Measurements from ENCODE around the gene MOB1B.
"Not testable (repeated sequence)": the region's sequence is repeated elsewhere in the genome, so short reads cannot be mapped to it uniquely, and the experiment has no call there.

The MOB1B gene

DNA sequence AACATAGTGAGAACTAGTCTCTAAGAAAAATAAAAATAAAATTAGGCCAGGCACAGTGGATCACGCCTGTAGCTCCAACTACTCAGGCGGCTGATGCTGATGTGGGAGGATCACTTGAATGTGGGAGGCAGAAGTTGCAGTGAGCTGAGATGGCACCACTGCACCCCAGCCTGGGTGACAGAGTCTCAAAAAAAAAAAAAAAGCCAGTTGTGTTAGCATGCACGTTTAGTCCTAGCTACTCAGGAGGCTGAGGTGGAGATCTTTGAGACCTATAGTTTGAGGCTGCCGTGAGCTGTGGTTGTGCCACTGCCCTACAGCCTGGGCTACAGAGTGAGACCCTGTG, 93.8 kb downstream of the MOB1B start:
- Histone ChIP-seq H3K27me3 (ENCODE audit: low read length) (no peaks in the 10 kb centered on the region), H3K27ac (ENCODE audit: low read depth, low read length) (peak overlapping the region; percentile 94), H3F3A (ENCODE audit: insufficient read depth) (peaks cover 37% of the 10 kb centered on the region), H2AFZ (ENCODE audit: low read depth, low read length, severe bottlenecking) (no peak overlapping the region), H4K20me1 (ENCODE audit: low read depth, low read length) (no peaks in the 10 kb centered on the region), H3K4me3 (ENCODE audit: insufficient read depth, low read length, poor library complexity, severe bottlenecking) (peak overlapping the region; percentile 91), H3K9ac (ENCODE audit: low read length) (peak overlapping the region; percentile 86), H3K9me3 (ENCODE audit: insufficient read depth, low read length) (no peaks in the 10 kb centered on the region), H3K4me2 (ENCODE audit: low read depth, low read length, poor library complexity, severe bottlenecking) (peak overlapping the region; percentile 94), H3K79me2 (ENCODE audit: insufficient read depth, low read length) (peaks cover 68% of the 10 kb centered on the region), H3K36me3 (ENCODE audit: low read length) (peaks cover 18% of the 10 kb centered on the region), H3K9me2 (replicated peaks; ENCODE audit: insufficient read depth, low read length) (no peaks in the 10 kb centered on the region)
- no peak for TF ChIP-seq EZH2phosphoT487 (conservative IDR thresholded peaks at IDR 0.05; ENCODE audit: low read length)
- TF ChIP-seq, protein P1, sequence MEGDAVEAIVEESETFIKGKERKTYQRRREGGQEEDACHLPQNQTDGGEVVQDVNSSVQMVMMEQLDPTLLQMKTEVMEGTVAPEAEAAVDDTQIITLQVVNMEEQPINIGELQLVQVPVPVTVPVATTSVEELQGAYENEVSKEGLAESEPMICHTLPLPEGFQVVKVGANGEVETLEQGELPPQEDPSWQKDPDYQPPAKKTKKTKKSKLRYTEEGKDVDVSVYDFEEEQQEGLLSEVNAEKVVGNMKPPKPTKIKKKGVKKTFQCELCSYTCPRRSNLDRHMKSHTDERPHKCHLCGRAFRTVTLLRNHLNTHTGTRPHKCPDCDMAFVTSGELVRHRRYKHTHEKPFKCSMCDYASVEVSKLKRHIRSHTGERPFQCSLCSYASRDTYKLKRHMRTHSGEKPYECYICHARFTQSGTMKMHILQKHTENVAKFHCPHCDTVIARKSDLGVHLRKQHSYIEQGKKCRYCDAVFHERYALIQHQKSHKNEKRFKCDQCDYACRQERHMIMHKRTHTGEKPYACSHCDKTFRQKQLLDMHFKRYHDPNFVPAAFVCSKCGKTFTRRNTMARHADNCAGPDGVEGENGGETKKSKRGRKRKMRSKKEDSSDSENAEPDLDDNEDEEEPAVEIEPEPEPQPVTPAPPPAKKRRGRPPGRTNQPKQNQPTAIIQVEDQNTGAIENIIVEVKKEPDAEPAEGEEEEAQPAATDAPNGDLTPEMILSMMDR (IDR thresholded peaks at IDR 0.05; ENCODE audit: insufficient read depth, low read length, poor library complexity, severe bottlenecking): no peak

GRCh38 chr4:70997036-70997435, 94.9 kb downstream of the MOB1B start:
- Histone ChIP-seq H3K9me2 (replicated peaks; ENCODE audit: insufficient read depth, low read length) (no peaks in the 10 kb centered on the region), H3K36me3 (ENCODE audit: low read length) (peaks cover 18% of the 10 kb centered on the region), H2AFZ (ENCODE audit: low read depth, low read length, severe bottlenecking) (no peak overlapping the region), H3K79me2 (ENCODE audit: insufficient read depth, low read length) (peaks cover 79% of the 10 kb centered on the region), H3K4me2 (ENCODE audit: low read depth, low read length, poor library complexity, severe bottlenecking) (peak overlapping the region; percentile 94), H3K27ac (ENCODE audit: low read depth, low read length) (peak overlapping the region; percentile 94; the same call in 1 of the 2 replicates), H3K27me3 (ENCODE audit: low read length) (no peaks in the 10 kb centered on the region), H4K20me1 (ENCODE audit: low read depth, low read length) (no peaks in the 10 kb centered on the region), H3K9ac (ENCODE audit: low read length) (peak overlapping the region; percentile 86), H3F3A (ENCODE audit: insufficient read depth) (peaks cover 30% of the 10 kb centered on the region), H3K9me3 (ENCODE audit: insufficient read depth, low read length) (no peaks in the 10 kb centered on the region), H3K4me3 (ENCODE audit: insufficient read depth, low read length, poor library complexity, severe bottlenecking) (peak overlapping the region; percentile 91)
- TF ChIP-seq, protein P1 (IDR thresholded peaks at IDR 0.05; ENCODE audit: insufficient read depth, low read length, poor library complexity, severe bottlenecking): no peak
- TF ChIP-seq EZH2phosphoT487 (conservative IDR thresholded peaks at IDR 0.05; ENCODE audit: low read length): no peak

- H3K4me2 ChIP-seq (ENCODE audit: low read depth, low read length, poor library complexity, severe bottlenecking): peak overlapping the region; percentile 94
- peaks cover 84% of the 10 kb centered on the region for H3K79me2 ChIP-seq (ENCODE audit: insufficient read depth, low read length)
- peak overlapping the region; percentile 94; the same call in 1 of the 2 replicates for H3K27ac ChIP-seq (ENCODE audit: low read depth, low read length)
- H3K36me3 ChIP-seq (ENCODE audit: low read length): peaks cover 18% of the 10 kb centered on the region
- TF ChIP-seq, protein P1 (IDR thresholded peaks at IDR 0.05; ENCODE audit: insufficient read depth, low read length, poor library complexity, severe bottlenecking): no peak
- no peak for TF ChIP-seq EZH2phosphoT487 (conservative IDR thresholded peaks at IDR 0.05; ENCODE audit: low read length)
- no peaks in the 10 kb centered on the region for H3K9me2 ChIP-seq (replicated peaks; ENCODE audit: insufficient read depth, low read length)
- H3K27me3 ChIP-seq (ENCODE audit: low read length): no peaks in the 10 kb centered on the region
- H3F3A ChIP-seq (ENCODE audit: insufficient read depth): peaks cover 25% of the 10 kb centered on the region
- peak overlapping the region; percentile 22 for H3K4me3 ChIP-seq (ENCODE audit: insufficient read depth, low read length, poor library complexity, severe bottlenecking)
- no peaks in the 10 kb centered on the region for H4K20me1 ChIP-seq (ENCODE audit: low read depth, low read length)
- H3K9me3 ChIP-seq (ENCODE audit: insufficient read depth, low read length): no peaks in the 10 kb centered on the region
- H2AFZ ChIP-seq (ENCODE audit: low read depth, low read length, severe bottlenecking): no peak overlapping the region
- 0 out of 2 replicates have a peak overlapping the region, but pooled peaks have one; percentile 86 for H3K9ac ChIP-seq (ENCODE audit: low read length)
Measured at GRCh38 chr4:70997546-70997945, 95.4 kb downstream of the MOB1B start.

DNA sequence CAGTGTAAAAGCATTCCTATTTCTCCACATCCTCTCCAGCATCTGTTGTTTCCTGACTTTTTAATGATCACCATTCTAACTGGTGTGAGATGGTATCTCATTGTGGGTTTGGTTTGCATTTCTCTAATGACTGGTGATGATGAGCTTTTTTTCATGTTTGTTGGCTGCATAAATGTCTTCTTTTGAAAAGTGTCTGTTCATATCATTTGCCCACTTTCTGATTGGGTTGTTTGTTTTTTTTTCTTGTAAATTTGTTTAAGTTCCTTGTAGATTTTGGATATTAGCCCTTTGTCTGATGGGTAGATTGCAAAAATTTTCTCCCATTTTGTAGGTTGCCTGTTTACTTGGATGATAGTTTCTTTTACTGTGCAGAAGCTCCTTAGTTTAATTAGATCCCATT, 97.5 kb downstream of the MOB1B start:
- H3K9me2 ChIP-seq (replicated peaks; ENCODE audit: insufficient read depth, low read length); H3K4me3 ChIP-seq (ENCODE audit: insufficient read depth, low read length, poor library complexity, severe bottlenecking); H3K27me3 ChIP-seq (ENCODE audit: low read length); H3K9ac ChIP-seq (ENCODE audit: low read length); H2AFZ ChIP-seq (ENCODE audit: low read depth, low read length, severe bottlenecking); H3K9me3 ChIP-seq (ENCODE audit: insufficient read depth, low read length); H3K27ac ChIP-seq (ENCODE audit: low read depth, low read length); H4K20me1 ChIP-seq (ENCODE audit: low read depth, low read length); H3K4me2 ChIP-seq (ENCODE audit: low read depth, low read length, poor library complexity, severe bottlenecking): not testable (repeated sequence)
- Histone ChIP-seq H3K36me3 (ENCODE audit: low read length) (peaks cover 18% of the 10 kb centered on the region), H3F3A (ENCODE audit: insufficient read depth) (peaks cover 13% of the 10 kb centered on the region; the same call in 1 of the 2 replicates), H3K79me2 (ENCODE audit: insufficient read depth, low read length) (peaks cover 93% of the 10 kb centered on the region)

DNA sequence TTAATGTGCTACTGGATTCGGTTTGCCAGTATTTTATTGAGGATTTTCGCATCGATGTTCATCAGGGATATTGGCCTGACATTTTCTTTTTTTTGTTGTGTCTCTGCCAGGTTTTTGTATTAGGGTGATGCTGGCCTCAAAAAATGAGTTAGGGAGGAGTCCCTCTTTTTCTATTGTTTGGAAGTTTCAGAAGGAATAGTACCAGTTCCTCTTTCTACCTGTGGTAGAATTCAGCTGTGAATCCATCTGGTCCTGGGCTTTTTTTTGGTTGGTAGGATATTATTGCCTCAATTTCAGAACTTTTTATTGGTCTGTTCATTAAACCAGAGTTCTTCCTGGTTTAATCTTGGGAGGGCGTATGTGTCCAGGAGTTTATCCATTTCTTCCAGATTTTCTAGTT, 99.2 kb downstream of the MOB1B start:
- not testable (repeated sequence) for H4K20me1 ChIP-seq (ENCODE audit: low read depth, low read length); H3K4me2 ChIP-seq (ENCODE audit: low read depth, low read length, poor library complexity, severe bottlenecking); H3K9me2 ChIP-seq (replicated peaks; ENCODE audit: insufficient read depth, low read length); H2AFZ ChIP-seq (ENCODE audit: low read depth, low read length, severe bottlenecking); H3F3A ChIP-seq (ENCODE audit: insufficient read depth); H3K27ac ChIP-seq (ENCODE audit: low read depth, low read length); H3K9ac ChIP-seq (ENCODE audit: low read length); H3K4me3 ChIP-seq (ENCODE audit: insufficient read depth, low read length, poor library complexity, severe bottlenecking); H3K9me3 ChIP-seq (ENCODE audit: insufficient read depth, low read length); H3K27me3 ChIP-seq (ENCODE audit: low read length)
- H3K79me2 ChIP-seq (ENCODE audit: insufficient read depth, low read length): peaks cover 91% of the 10 kb centered on the region
- H3K36me3 ChIP-seq (ENCODE audit: low read length): peaks cover 18% of the 10 kb centered on the region

Data from SU-DHL-6 (cell line).